Activated naive CD4-positive, alpha-beta T cell treated with anti-CD3 and anti-CD28 coated beads, Interleukin-2, amount 50 U/mL, for 16 hours (primary cell): Measurements from ENCODE around the gene SMC1B.
"Not testable (repeated sequence)": the region's sequence is repeated elsewhere in the genome, so short reads cannot be mapped to it uniquely, and the experiment has no call there.

Experiments
- DNase-seq: peaks from one replicate; pipeline ENCODE4 v3.0.0-alpha.2; 2020

SMC1B gene

GRCh38 chr22:45317551-45318167 lies 95.7 kb downstream of the SMC1B start:
- no peak for DNase-seq

- no peak for DNase-seq
These were observed 96.4 kb downstream of the SMC1B start for GRCh38 chr22:45316796-45317526.

- no peak for DNase-seq
These were observed 98.6 kb downstream of the SMC1B start for GRCh38 chr22:45314786-45315185.

GRCh38 chr22:45314054-45314721 lies 99.2 kb downstream of the SMC1B start:
- DNase-seq = no peak

GRCh38 chr22:45312856-45313255 lies 100.5 kb downstream of the SMC1B start:
- no peak for DNase-seq

GRCh38 chr22:45312415-45312814 lies 101.0 kb downstream of the SMC1B start:
- DNase-seq = no peak

- DNase-seq = no peak
These were observed 102.3 kb downstream of the SMC1B start for GRCh38 chr22:45310977-45311531.

GRCh38 chr22:45310331-45310976 lies 102.9 kb downstream of the SMC1B start:
- peak; percentile 23 for DNase-seq

GRCh38 chr22:45309422-45310227 lies 103.8 kb downstream of the SMC1B start, which contains the start of gene FAM118A:
Gene FAM118A, plus strand, starts transcription at chr22:45309934. Its CDS starts 12,446 bp downstream, at chr22:45322380.
- DNase-seq = peak; percentile 94

GRCh38 chr22:45308957-45309421 lies 104.4 kb downstream of the SMC1B start:
- peak; percentile 27 for DNase-seq

- DNase-seq = no peak
These were observed 104.9 kb downstream of the SMC1B start for GRCh38 chr22:45308391-45308956.

GRCh38 chr22:45306139-45306538 lies 107.3 kb downstream of the SMC1B start:
- no peak for DNase-seq

- DNase-seq = no peak
These were observed 107.8 kb downstream of the SMC1B start for GRCh38 chr22:45305456-45306075.

GRCh38 chr22:45304971-45305370 lies 108.4 kb downstream of the SMC1B start:
- no peak for DNase-seq

GRCh38 chr22:45303181-45303580 lies 110.2 kb downstream of the SMC1B start:
- no peak for DNase-seq

- no peak for DNase-seq
These were observed 110.6 kb downstream of the SMC1B start for GRCh38 chr22:45302751-45303150.

GRCh38 chr22:45298934-45299505 lies 114.4 kb downstream of the SMC1B start:
- no peak for DNase-seq

GRCh38 chr22:45296628-45297297 lies 116.6 kb downstream of the SMC1B start:
- peak; percentile 17 for DNase-seq

GRCh38 chr22:45295492-45295891 lies 117.9 kb downstream of the SMC1B start:
- no peak for DNase-seq

- DNase-seq = not testable (repeated sequence)
These were observed 118.4 kb downstream of the SMC1B start for GRCh38 chr22:45295004-45295403.
